ENCODE measurements around the gene MAP4K5.
A peak's percentile ranks its signal among the peaks of the same experiment; 100 is the strongest.

The MAP4K5 gene

DNA sequence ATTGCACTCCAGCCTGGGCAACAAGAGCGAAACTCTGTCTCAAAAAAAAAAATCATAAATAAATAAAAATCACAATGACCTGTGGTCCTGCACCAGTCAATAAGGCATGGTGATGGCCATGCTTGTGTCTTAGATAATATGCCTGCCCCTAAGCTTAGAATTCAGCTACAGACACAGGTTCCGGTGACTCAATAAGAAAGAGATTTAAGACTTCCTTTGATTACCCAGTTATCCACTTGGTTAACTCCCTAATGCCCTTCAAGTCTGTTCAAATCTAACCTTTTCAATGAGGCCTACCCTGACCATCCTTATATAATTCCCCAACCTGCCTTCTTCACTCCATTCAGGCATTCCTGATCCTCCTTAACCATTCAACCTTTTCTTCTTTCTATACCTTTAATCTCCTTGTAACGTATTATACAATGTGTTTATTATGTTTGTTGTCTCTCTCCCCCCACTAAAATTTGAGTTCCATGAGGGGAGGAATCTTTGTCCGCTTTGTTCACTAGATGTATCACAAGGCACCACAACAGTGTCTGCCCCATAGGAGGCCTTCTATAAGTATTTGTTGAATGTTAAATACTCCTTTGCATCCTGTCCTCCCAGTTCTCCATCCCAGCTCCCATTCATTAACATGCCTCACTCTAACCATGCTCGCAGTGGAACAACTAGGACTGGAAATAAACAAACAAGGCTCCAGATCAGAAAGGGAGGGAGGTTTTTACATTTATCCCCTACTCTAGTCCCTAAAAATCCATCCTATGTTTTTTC lies 8.9 kb downstream of the MAP4K5 start:
- H3K4me1 ChIP-seq (ENCODE audit: low read length), result peaks cover 8% of the 10 kb centered on the region
- TF ChIP-seq EZH2phosphoT487 (IDR thresholded peaks at IDR 0.05; ENCODE audit: low read length) (no peak), EZH2 (optimal IDR thresholded peaks at IDR 0.05; ENCODE audit: low read depth, low read length) (no peak)
- TF ChIP-seq, protein P1, sequence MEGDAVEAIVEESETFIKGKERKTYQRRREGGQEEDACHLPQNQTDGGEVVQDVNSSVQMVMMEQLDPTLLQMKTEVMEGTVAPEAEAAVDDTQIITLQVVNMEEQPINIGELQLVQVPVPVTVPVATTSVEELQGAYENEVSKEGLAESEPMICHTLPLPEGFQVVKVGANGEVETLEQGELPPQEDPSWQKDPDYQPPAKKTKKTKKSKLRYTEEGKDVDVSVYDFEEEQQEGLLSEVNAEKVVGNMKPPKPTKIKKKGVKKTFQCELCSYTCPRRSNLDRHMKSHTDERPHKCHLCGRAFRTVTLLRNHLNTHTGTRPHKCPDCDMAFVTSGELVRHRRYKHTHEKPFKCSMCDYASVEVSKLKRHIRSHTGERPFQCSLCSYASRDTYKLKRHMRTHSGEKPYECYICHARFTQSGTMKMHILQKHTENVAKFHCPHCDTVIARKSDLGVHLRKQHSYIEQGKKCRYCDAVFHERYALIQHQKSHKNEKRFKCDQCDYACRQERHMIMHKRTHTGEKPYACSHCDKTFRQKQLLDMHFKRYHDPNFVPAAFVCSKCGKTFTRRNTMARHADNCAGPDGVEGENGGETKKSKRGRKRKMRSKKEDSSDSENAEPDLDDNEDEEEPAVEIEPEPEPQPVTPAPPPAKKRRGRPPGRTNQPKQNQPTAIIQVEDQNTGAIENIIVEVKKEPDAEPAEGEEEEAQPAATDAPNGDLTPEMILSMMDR (IDR thresholded peaks at IDR 0.05; ENCODE audit: low read length), result no peak
- no peaks in the 10 kb centered on the region for H3K9me3 ChIP-seq (replicated peaks; ENCODE audit: insufficient read depth, low read length)
- H3K4me3 ChIP-seq (ENCODE audit: low read length), result no peak overlapping the region
- H4K20me1 ChIP-seq (ENCODE audit: insufficient read depth, low read length), result no peaks in the 10 kb centered on the region
- H3K27me3 ChIP-seq (replicated peaks; ENCODE audit: insufficient read depth, low read length), result no peaks in the 10 kb centered on the region
- peaks cover 10% of the 10 kb centered on the region; the same call in 1 of the 2 replicates for H3F3A ChIP-seq (ENCODE audit: insufficient read depth, low read length)
- no peaks in the 10 kb centered on the region for H3K36me3 ChIP-seq (replicated peaks; ENCODE audit: insufficient read depth, low read length)
- H3K9ac ChIP-seq (ENCODE audit: low read length), result no peak overlapping the region
- no peak overlapping the region for H3K27ac ChIP-seq (ENCODE audit: low read length)
- H3K4me2 ChIP-seq (ENCODE audit: low read depth, low read length), result no peak overlapping the region
- no peak for DNase-seq
- H2AFZ ChIP-seq (ENCODE audit: low read length), result no peak overlapping the region
- no peaks in the 10 kb centered on the region for H3K9me2 ChIP-seq (replicated peaks; ENCODE audit: insufficient read depth, low read length)
- H3K79me2 ChIP-seq (ENCODE audit: low read length), result peaks cover 68% of the 10 kb centered on the region

DNA sequence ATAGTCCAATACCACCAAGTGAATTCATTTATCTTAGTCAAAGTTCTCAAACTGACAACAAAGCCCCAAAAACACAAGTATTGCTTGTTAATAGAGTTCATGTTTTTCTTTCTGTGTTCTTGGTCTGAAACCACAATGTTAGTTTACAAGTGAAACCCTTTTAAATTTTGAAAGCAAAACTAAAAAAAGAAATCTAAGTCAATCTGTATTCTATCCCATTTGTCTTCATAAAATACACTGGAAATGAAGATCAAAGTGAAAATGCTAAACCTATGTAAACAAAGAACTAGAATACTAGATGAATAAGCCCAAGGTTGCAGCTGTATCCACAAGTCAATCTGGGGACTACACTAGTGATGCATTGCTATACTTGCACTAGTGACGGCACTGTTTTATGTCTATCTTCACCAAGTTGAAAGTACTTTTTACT lies 10.4 kb downstream of the MAP4K5 start:
- Histone ChIP-seq H3K9me3 (replicated peaks; ENCODE audit: insufficient read depth, low read length) (no peaks in the 10 kb centered on the region), H3K9ac (ENCODE audit: low read length) (no peak overlapping the region), H3K27ac (ENCODE audit: low read length) (peak overlapping the region; percentile 44; the same call in 1 of the 2 replicates), H3K9me2 (replicated peaks; ENCODE audit: insufficient read depth, low read length) (no peaks in the 10 kb centered on the region), H3K36me3 (replicated peaks; ENCODE audit: insufficient read depth, low read length) (no peaks in the 10 kb centered on the region), H3K4me1 (ENCODE audit: low read length) (peaks cover 8% of the 10 kb centered on the region), H2AFZ (ENCODE audit: low read length) (no peak overlapping the region), H3K4me2 (ENCODE audit: low read depth, low read length) (peak overlapping the region; percentile 47), H3F3A (ENCODE audit: insufficient read depth, low read length) (peaks cover 10% of the 10 kb centered on the region; the same call in 1 of the 2 replicates), H4K20me1 (ENCODE audit: insufficient read depth, low read length) (no peaks in the 10 kb centered on the region), H3K79me2 (ENCODE audit: low read length) (peaks cover 58% of the 10 kb centered on the region), H3K4me3 (ENCODE audit: low read length) (peak overlapping the region; percentile 23; the same call in 1 of the 2 replicates), H3K27me3 (replicated peaks; ENCODE audit: insufficient read depth, low read length) (no peaks in the 10 kb centered on the region)
- no peak for TF ChIP-seq EZH2phosphoT487 (IDR thresholded peaks at IDR 0.05; ENCODE audit: low read length)
- no peak for TF ChIP-seq EZH2 (optimal IDR thresholded peaks at IDR 0.05; ENCODE audit: low read depth, low read length)
- TF ChIP-seq, protein P1 (IDR thresholded peaks at IDR 0.05; ENCODE audit: low read length), result no peak
- peak; percentile 66 for DNase-seq

DNA sequence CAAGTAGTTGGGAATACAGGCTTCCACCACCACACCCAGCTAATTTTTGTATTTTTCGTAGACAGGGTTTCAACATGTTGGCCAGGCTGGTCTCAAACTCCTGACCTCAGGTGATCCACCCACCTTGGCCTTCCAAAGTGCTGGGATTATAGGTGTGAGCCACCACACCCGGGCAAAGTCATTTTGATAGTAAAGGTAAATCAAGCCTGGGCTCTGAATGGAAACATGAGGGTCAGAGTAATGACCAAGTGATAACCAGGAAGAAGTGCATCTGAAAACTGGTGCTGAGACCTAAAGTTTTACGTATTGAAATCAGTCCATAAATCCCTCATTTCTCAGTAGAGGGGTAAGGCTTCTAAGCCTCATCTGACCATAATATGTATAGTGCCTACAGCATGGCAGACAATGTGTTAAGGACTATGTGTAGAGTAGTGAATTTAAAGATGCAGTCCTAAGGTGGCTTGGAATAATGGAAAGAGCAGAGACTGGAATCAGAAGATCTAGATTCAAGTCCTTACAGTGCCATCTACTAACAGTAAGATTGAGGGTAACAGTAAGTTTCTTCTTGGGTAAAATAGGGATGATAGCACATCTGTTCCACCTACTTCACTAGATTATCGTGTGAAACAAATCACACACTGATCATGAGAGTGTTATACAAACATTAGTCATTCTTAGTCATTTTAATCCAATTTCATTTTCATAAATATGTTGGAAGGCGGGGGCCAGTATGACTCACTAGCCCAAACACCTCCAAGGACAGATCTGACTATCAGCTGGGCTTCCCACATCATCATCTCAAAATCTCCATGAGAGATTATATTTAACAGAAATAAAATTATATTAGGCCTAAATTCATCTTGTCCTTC lies 11.2 kb downstream of the MAP4K5 start:
- no peak overlapping the region for H2AFZ ChIP-seq (ENCODE audit: low read length)
- H3K9me2 ChIP-seq (replicated peaks; ENCODE audit: insufficient read depth, low read length), result no peaks in the 10 kb centered on the region
- H3K9me3 ChIP-seq (replicated peaks; ENCODE audit: insufficient read depth, low read length), result no peaks in the 10 kb centered on the region
- TF ChIP-seq EZH2phosphoT487 (IDR thresholded peaks at IDR 0.05; ENCODE audit: low read length) (no peak), EZH2 (optimal IDR thresholded peaks at IDR 0.05; ENCODE audit: low read depth, low read length) (no peak)
- TF ChIP-seq, protein P1 (IDR thresholded peaks at IDR 0.05; ENCODE audit: low read length), result no peak
- H3K36me3 ChIP-seq (replicated peaks; ENCODE audit: insufficient read depth, low read length), result no peaks in the 10 kb centered on the region
- peak overlapping the region; percentile 23; the same call in 1 of the 2 replicates for H3K4me3 ChIP-seq (ENCODE audit: low read length)
- no peaks in the 10 kb centered on the region for H3K27me3 ChIP-seq (replicated peaks; ENCODE audit: insufficient read depth, low read length)
- no peak for DNase-seq
- H3K27ac ChIP-seq (ENCODE audit: low read length), result peak overlapping the region; percentile 33; the same call in 1 of the 2 replicates
- peak overlapping the region; percentile 47; the same call in 1 of the 2 replicates for H3K4me2 ChIP-seq (ENCODE audit: low read depth, low read length)
- H3F3A ChIP-seq (ENCODE audit: insufficient read depth, low read length), result peaks cover 10% of the 10 kb centered on the region; the same call in 1 of the 2 replicates
- no peaks in the 10 kb centered on the region for H4K20me1 ChIP-seq (ENCODE audit: insufficient read depth, low read length)
- no peak overlapping the region for H3K9ac ChIP-seq (ENCODE audit: low read length)
- peaks cover 8% of the 10 kb centered on the region for H3K4me1 ChIP-seq (ENCODE audit: low read length)
- H3K79me2 ChIP-seq (ENCODE audit: low read length), result peaks cover 59% of the 10 kb centered on the region
